Muscle layer of colon (tissue), 2 donors: ENCODE measurements around the gene NTF4.
"Not testable (repeated sequence)": the region's sequence is repeated elsewhere in the genome, so short reads cannot be mapped to it uniquely, and the experiment has no call there.

ENCODE experiments used
- H3K27ac ChIP-seq: one replicate; pipeline ENCODE4 v1.7.0; 2013; ENCODE audit warnings: low read depth, mild to moderate bottlenecking, low read length, moderate library complexity
- H3K27me3 ChIP-seq, 2 donors: one replicate each; pipeline ENCODE4 v1.7.0; 2013; ENCODE audit warnings: low read length in 2 of 2, mild to moderate bottlenecking in 2 of 2; ENCODE audit not compliant: insufficient read depth in 2 of 2, control insufficient read depth in 1 of 2
- H3K36me3 ChIP-seq: one replicate; pipeline ENCODE4 v1.7.0; 2013; ENCODE audit warnings: mild to moderate bottlenecking, low read length; ENCODE audit not compliant: insufficient read depth
- H3K4me1 ChIP-seq: one replicate; pipeline ENCODE4 v1.7.0; 2013; ENCODE audit warnings: mild to moderate bottlenecking, low read length; ENCODE audit not compliant: insufficient read depth
- H3K4me3 ChIP-seq, 2 donors: one replicate each; pipeline ENCODE4 v1.7.0; 2013; ENCODE audit warnings: low read length in 2 of 2, low read depth in 1 of 2, mild to moderate bottlenecking in 1 of 2, moderate library complexity in 1 of 2
- H3K9ac ChIP-seq: one replicate; pipeline ENCODE4 v1.7.0; 2013; ENCODE audit warnings: low read length
- H3K9me3 ChIP-seq: one replicate; pipeline ENCODE4 v1.7.0; 2013; ENCODE audit warnings: mild to moderate bottlenecking, low read length
- donor health status: abdominal sarcoma.
- donor health status: Adenocarcinoma of cecum.

NTF4 gene

DNA sequence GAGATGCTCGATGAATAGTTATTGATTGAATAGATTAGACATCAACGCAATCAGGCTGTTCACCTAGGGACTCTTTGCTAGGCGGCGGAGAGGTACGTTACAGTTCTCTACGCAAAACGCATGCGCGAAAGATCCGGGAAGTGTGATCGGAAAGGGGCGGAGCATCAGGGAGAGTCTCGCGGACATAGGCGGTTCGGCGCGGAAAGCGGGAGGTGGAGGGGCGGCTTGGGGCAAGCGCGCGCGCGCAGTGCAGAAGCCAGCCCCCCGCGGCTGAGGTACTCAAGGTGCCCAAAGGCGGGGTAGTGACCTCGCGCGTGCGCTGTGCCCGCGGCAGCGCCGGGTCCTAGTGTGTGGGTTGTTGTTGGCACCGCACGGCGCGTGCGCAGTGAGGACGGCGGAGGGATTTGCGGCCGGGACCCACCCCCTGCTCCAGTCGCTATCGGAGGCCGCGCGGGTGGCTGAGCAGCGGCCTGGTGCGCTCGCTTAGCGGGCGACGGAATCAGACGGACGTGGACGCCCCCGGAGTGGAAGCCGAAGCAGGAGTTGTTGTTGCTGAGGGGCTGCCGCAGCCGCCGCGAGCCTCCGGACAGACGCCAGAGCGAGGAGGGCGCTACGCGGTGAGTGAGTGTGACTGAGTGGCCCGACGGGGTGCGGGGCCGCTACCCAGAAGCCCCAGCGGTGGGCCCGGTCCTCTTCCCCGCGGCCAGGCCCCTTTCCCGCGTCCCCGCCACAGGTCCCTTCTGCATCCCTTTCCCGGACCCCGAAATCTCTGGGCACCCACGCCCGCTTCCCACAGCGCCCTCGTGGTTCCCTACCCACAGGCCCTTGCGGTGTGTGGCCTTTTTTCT, 20.6 kb upstream of the NTF4 start, which contains the start of gene SNRNP70:
Gene SNRNP70 (plus strand): TSS at position 432 of the 848 bp plus-strand sequence. CDS start 964 bp downstream, outside the sequence.
- Histone ChIP-seq H3K27ac (peak within 1 kb of the TSS; percentile 96), H3K36me3 (peaks cover 23% of the 10 kb centered on the region), H3K4me1 (peaks cover 22% of the 10 kb centered on the region), H3K4me3 (peak within 1 kb of the TSS; percentile 86 to 95), H3K9ac (peak within 1 kb of the TSS; percentile 57), H3K9me3 (no peaks in the 10 kb centered on the region), H3K27me3 (no peaks in the 10 kb centered on the region)

DNA sequence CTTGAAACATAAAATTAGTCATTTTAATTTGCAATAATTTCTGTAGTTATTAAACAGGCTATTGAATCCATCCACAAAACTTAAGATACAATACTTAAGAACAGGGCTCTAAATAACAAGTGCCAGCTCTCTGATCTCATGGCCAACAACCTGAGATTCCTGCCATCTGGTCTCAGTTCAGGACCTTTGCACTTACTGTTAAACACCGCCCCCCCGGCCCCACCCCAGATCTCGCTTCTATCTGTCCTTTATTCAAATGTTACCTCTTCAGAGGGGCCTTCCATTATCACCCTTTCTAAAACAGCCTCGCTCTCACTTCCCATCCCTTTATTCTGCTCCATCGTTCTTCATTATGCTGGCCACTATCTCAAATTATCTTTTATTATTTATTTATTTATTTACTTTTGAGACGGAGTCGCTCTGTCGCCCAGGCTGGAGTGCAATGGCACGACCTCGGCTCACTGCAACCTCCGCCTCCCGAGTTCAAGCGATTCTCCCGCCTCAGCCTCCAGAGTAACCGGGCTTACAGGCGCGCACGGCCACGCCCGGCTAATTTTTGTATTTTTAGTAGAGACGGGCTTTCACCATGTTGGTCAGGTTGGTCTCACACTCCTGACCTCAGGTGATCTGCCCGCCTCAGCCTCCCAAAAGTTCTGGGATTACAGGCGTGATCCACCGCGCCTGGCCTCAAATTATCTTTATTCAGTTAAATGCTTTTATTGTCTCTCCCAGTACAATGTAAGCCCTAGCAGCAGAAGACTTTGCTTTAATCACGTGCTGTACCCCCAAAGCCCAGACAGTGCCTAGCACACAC, 19.8 kb upstream of the NTF4 start:
- no peak overlapping the region for H3K9ac ChIP-seq
- peak overlapping the region; percentile 96 for H3K27ac ChIP-seq
- H3K36me3 ChIP-seq, result peaks cover 18% of the 10 kb centered on the region
- H3K4me3 ChIP-seq, result peak overlapping the region; percentile 42 to 86
- no peaks in the 10 kb centered on the region for H3K27me3 ChIP-seq
- peaks cover 22% of the 10 kb centered on the region for H3K4me1 ChIP-seq
- no peaks in the 10 kb centered on the region for H3K9me3 ChIP-seq

DNA sequence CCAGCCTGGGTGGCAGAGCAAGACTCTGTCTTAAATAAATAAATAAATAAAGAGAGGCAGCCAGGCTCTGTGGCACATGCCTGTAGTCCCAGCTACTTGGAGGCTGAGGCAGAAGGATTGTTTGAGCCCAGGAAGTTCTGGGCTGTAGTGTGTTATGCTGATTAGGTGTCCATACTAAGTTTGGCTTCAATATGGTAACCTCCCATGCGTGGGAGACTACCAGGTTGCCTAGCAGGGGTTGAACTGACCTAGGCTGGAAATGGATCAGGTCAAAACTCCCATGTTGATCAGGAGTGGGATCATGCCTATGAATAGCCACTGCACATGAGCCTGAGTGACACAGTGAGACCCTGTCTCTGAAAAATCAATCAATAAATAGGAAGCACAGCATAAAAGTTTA, 16.7 kb upstream of the NTF4 start:
- Histone ChIP-seq H3K27ac (no peak overlapping the region), H3K4me3 (no peak overlapping the region), H3K9ac (no peak overlapping the region), H3K4me1 (peaks cover 3% of the 10 kb centered on the region), H3K27me3 (no peaks in the 10 kb centered on the region), H3K36me3 (no peaks in the 10 kb centered on the region), H3K9me3 (no peaks in the 10 kb centered on the region)

DNA sequence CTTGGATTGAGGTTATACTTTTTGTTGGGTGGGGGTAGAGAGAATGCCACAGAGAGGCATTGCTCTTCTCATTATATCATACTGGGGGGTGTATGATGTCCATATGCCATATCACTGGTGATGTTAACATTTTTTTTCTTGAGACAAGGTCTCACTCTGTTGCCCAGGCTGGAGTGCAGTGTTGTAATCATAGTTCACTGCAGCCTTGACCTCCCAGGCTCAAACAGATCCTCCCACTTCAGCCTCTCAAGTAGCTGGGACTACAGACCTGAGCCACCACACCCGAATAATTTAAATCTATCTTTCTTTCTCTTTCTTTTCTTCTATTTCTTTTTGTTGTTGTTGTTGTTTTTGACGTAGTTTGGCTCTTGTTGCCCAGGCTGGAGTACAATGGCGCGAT, 15.8 kb upstream of the NTF4 start:
- Histone ChIP-seq H3K4me3 (no peak overlapping the region), H3K27me3 (no peaks in the 10 kb centered on the region), H3K27ac (no peak overlapping the region), H3K9me3 (no peaks in the 10 kb centered on the region), H3K9ac (no peak overlapping the region), H3K4me1 (no peaks in the 10 kb centered on the region), H3K36me3 (no peaks in the 10 kb centered on the region)

DNA sequence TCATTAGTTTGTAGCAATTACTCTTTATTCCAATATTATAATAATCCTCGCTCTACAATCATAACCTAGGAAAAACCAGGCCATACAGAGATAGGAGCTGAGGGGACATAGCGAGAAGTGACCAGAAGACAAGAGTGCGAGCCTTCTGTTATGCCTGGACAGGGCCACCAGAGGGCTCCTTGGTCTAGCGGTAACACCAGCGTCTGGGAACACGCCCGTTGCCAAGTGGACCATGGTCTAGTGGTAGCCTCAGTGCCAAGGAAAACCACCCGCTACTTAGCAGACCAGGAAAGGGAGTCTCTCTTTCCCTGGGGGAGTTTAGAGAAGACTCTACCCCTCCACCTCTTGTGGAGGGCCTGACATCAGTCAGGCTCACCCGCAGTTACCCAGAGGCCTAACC, 10.3 kb upstream of the NTF4 start:
- not testable (repeated sequence) for H3K36me3 ChIP-seq, H3K9ac ChIP-seq, H3K9me3 ChIP-seq, H3K4me1 ChIP-seq, H3K27ac ChIP-seq, H3K4me3 ChIP-seq
- peaks cover 13 to 39% of the 10 kb centered on the region in 2 donors for H3K27me3 ChIP-seq

DNA sequence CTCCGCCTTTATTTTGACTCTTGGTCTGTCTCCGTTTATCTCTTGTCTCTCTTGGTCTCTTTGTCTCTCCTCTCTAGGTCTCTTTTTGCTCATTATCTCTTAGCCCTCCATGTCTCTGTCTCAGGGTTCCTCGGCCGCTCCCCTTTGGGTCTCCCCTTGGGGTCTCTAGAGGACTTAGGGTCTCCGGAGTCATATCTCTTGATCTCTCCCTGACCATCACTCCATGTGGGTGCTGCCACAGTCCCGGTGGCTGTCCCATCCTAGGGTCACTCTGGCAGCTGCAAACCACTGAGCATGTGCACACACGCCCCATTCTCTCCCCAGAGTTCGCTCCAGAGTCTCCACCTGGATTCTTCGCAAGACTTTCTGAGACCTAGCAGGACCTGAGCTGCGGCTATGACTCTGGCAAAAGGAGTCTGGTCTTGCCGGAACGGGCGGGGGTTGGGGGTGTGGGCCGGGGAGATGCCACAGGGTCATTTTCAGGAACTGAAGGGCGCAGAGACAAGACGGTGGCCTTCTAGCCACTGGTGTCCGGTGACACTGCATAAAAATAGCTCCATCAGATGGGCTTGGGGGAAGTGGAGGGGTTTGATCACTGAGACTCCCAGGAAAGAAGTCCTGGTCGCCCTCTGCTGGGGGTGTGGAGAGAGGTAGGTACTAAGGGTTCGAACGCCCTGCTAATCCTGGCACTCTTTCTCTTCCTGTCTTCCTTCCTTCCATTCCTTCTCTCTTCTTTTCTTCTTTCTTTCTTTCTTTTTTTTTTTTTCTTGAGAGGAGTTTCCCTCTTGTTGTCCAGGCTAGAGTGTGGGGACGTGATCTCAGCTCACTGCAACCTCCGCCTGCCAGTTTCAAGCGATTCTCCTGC, 9.1 kb upstream of the NTF4 start:
- Histone ChIP-seq H3K9me3 (no peaks in the 10 kb centered on the region), H3K27me3 (peaks cover 13 to 46% of the 10 kb centered on the region in 2 donors), H3K4me1 (no peaks in the 10 kb centered on the region), H3K9ac (no peak overlapping the region), H3K27ac (no peak overlapping the region), H3K4me3 (no peak overlapping the region), H3K36me3 (no peaks in the 10 kb centered on the region)

DNA sequence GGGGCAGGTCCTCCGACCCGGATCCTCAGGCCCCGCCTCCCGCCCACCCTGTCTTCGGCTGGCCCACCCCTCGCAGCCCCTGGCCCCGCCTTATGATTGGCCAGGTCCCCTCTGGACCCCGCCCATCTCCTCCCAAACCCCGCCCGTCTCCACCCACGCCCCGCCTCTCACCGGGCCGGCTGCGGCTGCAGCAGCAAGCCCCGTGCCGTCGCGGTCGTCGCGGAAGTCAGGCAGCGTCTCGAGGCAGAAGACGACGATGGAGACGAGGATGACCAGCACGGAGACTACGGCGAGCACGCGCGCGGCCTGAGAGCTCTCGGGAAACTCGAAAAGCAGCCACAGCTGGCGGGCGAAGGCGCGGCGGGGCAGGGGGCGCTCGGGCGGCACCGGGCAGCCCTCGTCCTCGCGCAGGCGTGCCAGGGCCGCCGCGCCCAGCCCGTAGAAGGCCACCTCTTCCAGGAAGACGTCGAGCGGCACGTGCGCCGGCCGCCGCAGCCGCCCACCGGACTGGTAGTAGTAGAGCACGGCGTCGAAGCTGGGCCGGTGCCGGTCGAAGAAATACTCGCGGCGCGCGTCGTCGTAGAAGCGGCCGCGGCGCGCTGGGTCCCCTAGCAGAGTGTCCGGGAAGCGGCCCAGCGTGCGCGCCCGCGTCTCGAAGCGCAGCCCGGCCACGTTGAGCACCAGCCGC, 7.4 kb upstream of the NTF4 start:
- Histone ChIP-seq H3K9me3 (no peaks in the 10 kb centered on the region), H3K36me3 (no peaks in the 10 kb centered on the region), H3K27ac (no peak overlapping the region), H3K4me1 (no peaks in the 10 kb centered on the region), H3K4me3 (no peak overlapping the region), H3K9ac (no peak overlapping the region), H3K27me3 (peaks cover 13 to 53% of the 10 kb centered on the region in 2 donors)

DNA sequence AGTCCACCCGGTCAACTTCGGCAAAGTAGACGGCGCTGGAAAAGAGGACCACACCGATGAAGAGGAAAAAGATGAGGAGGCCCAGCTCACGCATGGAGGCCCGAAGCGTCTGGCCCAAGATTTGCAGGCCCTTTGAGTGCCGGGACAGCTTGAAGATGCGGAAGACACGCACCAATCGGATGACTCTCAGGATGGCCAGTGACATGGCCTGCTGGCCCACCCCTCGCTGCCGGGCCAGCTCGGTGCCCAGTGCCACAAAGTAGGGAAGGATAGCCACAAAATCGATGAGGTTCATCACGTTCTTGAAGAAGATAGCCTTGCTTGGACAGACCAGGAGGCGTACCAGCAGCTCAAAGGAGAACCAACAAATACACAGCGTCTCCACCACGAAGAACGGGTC, 5.8 kb upstream of the NTF4 start:
- Histone ChIP-seq H3K27me3 (peaks cover 13 to 65% of the 10 kb centered on the region in 2 donors), H3K36me3 (no peaks in the 10 kb centered on the region), H3K4me1 (no peaks in the 10 kb centered on the region), H3K4me3 (no peak overlapping the region), H3K9me3 (no peaks in the 10 kb centered on the region), H3K27ac (no peak overlapping the region), H3K9ac (no peak overlapping the region)

DNA sequence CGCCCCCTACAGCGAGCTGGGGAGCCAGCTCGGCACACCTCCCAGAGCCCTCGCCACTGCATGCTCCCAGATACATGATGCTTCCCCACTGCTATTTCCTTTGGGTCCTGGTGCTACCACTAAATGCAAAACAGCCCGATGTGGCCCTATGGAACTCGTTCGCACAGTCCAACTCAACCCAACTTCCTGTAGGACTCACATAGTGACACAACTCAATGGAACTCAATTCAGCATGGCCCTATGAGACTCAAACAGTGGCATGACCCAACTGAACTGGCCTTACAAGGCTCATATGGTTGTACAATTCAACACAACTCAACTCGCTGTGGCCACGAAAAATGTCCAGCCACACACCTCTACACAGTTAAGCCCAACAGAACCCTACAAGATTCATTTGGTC, 4.4 kb upstream of the NTF4 start:
- Histone ChIP-seq H3K9me3 (no peaks in the 10 kb centered on the region), H3K27ac (no peak overlapping the region), H3K4me3 (no peak overlapping the region), H3K36me3 (no peaks in the 10 kb centered on the region), H3K4me1 (no peaks in the 10 kb centered on the region), H3K27me3 (peaks cover 17 to 72% of the 10 kb centered on the region in 2 donors), H3K9ac (no peak overlapping the region)

DNA sequence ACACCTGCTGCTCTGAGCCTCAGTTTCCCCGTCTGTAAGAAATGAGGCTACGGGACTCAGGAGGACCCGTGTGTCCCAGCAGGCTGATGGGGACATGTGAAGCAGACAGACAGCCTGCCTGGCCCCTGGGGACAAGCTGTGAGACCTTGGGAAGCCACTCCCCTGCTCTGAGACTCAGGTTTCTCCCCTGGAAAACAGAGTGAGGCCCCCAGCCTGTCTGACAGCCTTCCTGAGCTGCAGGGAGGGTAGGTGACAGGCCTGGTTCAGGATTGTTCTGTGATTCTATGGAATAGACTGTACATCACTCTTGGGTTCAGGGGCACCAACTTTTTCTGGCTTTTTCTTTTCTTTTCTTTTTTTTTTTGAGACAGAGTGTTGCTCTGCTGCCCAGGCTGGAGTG, 2.9 kb upstream of the NTF4 start:
- peaks cover 6 to 65% of the 10 kb centered on the region in 2 donors for H3K27me3 ChIP-seq
- H3K9ac ChIP-seq, result no peak overlapping the region
- H3K9me3 ChIP-seq, result no peaks in the 10 kb centered on the region
- no peaks in the 10 kb centered on the region for H3K36me3 ChIP-seq
- H3K4me1 ChIP-seq, result no peaks in the 10 kb centered on the region
- H3K27ac ChIP-seq, result no peak overlapping the region
- no peak overlapping the region for H3K4me3 ChIP-seq
